OCI-LY7 (cell line): Measurements from ENCODE around the gene ARHGAP21.

Source experiments
- CTCF ChIP-seq: fragments of 200-600 bp; sonication (generic); conservative IDR thresholded peaks from 2 replicates; pipeline ENCODE4 v1.5.1; 2014; ENCODE audit warnings: mild to moderate bottlenecking, antibody characterized with exemption, low read length, moderate library complexity, mixed read lengths
- EZH2phosphoT487 ChIP-seq: fragments of 200-600 bp; sonication (generic); IDR thresholded peaks from 2 replicates; pipeline ENCODE4 v1.6.1; 2018; ENCODE audit warnings: low read depth, borderline replicate concordance, mild to moderate bottlenecking, mixed run types, antibody characterized with exemption, low read length, moderate library complexity, mixed read lengths

GRCh38 chr10:24617771-24618396 is 105.8 kb downstream of the ARHGAP21 start:
- TF ChIP-seq CTCF = peak; percentile 94
- no peak for TF ChIP-seq EZH2phosphoT487
